HepG2 (cell line): ENCODE data around the gene GSTK1. TPM values are rescaled to one million over a fixed set of nuclear protein-coding genes. Genes with fewer than 3 reads are reported as not detected.

Experiments
- ATAC-seq: fragments of 200-7000 bp; cut with Tn5 transposase; 3 replicates; pipeline ENCODE4 v1.9.1; 2020; ENCODE audit warnings: mild to moderate bottlenecking, moderate library complexity
- BruUV-seq: library from RNA; stranded (reverse); fragments of 400-500 nt; replicated peaks from 2 replicates; lab custom pipeline; 2021; lab: Mats Ljungman, UMichigan
- CTCF ChIA-PET: fragments of 300-600 bp; formaldehyde crosslinking; extraction: SDS; loops from one replicate; lab custom pipeline; 2021; ENCODE audit warnings: low total read pairs, inconsistent platforms, low intra/inter-chr PET ratio; lab: Yijun Ruan, JAX
- POLR2A ChIA-PET: fragments of 350-600 bp; sonication (Branson Sonifier 250); formaldehyde crosslinking; loops from one replicate; lab custom pipeline; 2020; ENCODE audit warnings: antibody characterized with exemption, inconsistent platforms; lab: Yijun Ruan, JAX
- DNase-seq: peaks from one replicate; pipeline ENCODE4 v3.0.0-alpha.2; 2015; ENCODE audit warnings: low spot score
- FAIRE-seq: peaks from 3 replicates; lab custom pipeline; 2011; peaks lifted over from hg19 to GRCh38; lab: Jason Lieb, UNC
- H2AFZ ChIP-seq: one replicate; pipeline ENCODE4 v1.6.1; 2011; ENCODE audit warnings: low read length, inconsistent platforms
- H3K27ac ChIP-seq: fragments of 300-600 bp; 3 replicates; pipeline ENCODE4 v1.8.0; 2011; ENCODE audit warnings: mixed run types, mild to moderate bottlenecking, mixed read lengths, low read length, inconsistent platforms; ENCODE audit not compliant: insufficient read depth; ENCODE audit errors: extremely low read length
- H3K27me3 ChIP-seq, 2 experiments: fragments of 200-600 bp in 1 of 2; 2 replicates in 1 of 2; 3 replicates in 1 of 2; pipeline versions ENCODE4 v1.6.0 to v1.8.0; 2011; ENCODE audit warnings: low read length in 2 of 2, mild to moderate bottlenecking in 2 of 2, moderate library complexity in 2 of 2, inconsistent platforms in 1 of 2; ENCODE audit not compliant: insufficient read depth in 2 of 2, control insufficient read depth in 1 of 2
- H3K36me3 ChIP-seq, 2 experiments: fragments of 200-600 bp in 1 of 2; replicated peaks in 1 of 2; 2 replicates in 1 of 2; 3 replicates in 1 of 2; pipeline versions ENCODE4 v1.5.1 to v1.8.0; 2011; ENCODE audit warnings: low read length in 2 of 2, inconsistent platforms in 1 of 2; ENCODE audit not compliant: insufficient read depth in 2 of 2, control insufficient read depth in 1 of 2
- H3K4me1 ChIP-seq: 2 replicates; pipeline ENCODE4 v1.5.1; 2012; ENCODE audit warnings: low read length, inconsistent platforms; ENCODE audit not compliant: insufficient read depth
- H3K4me2 ChIP-seq: 2 replicates; pipeline ENCODE4 v1.6.0; 2011; ENCODE audit warnings: low read depth, low read length, inconsistent platforms
- H3K4me3 ChIP-seq, 3 experiments: fragments of 200-600 bp in 1 of 3; sonication (generic), shearing (Covaris generic) in 1 of 3; replicated peaks in 1 of 3; 2 replicates each; pipeline ENCODE4 v1.5.1; 2011 to 2016; ENCODE audit warnings: low read length in 3 of 3, inconsistent platforms in 2 of 3, low read depth in 2 of 3, mild to moderate bottlenecking in 2 of 3, control low read depth in 1 of 3, mixed read lengths in 1 of 3; ENCODE audit not compliant: insufficient read depth in 1 of 3
- H3K79me2 ChIP-seq: one replicate; pipeline ENCODE4 v1.6.1; 2011; ENCODE audit warnings: low read length, inconsistent platforms; ENCODE audit not compliant: insufficient read depth
- H3K9ac ChIP-seq: 2 replicates; pipeline ENCODE4 v1.6.0; 2011; ENCODE audit warnings: mild to moderate bottlenecking, low read depth, low read length, inconsistent platforms; ENCODE audit not compliant: insufficient read depth
- H3K9me3 ChIP-seq: 2 replicates; pipeline ENCODE4 v1.5.1; 2012; ENCODE audit warnings: mild to moderate bottlenecking, low read length
- H4K20me1 ChIP-seq: 2 replicates; pipeline ENCODE4 v1.6.0; 2011; ENCODE audit warnings: inconsistent platforms, mild to moderate bottlenecking, low read length, moderate library complexity; ENCODE audit not compliant: insufficient read depth
- DNMT3B ChIP-seq: conservative IDR thresholded peaks from 2 replicates; pipeline ENCODE4 v1.6.1; 2016; ENCODE audit warnings: missing biosample characterization, control low read depth
- MIER2 ChIP-seq: IDR thresholded peaks from 2 replicates; pipeline ENCODE4 v1.6.1; 2016; ENCODE audit warnings: missing biosample characterization, missing genetic modification reagents
- MLX ChIP-seq: IDR thresholded peaks from 2 replicates; pipeline ENCODE4 v1.6.1; 2016
- NFE2 ChIP-seq: sonication (generic); formaldehyde crosslinking; IDR thresholded peaks from 2 replicates; pipeline ENCODE4 v1.4.0; 2020; ENCODE audit warnings: missing genetic modification reagents
- SP1 ChIP-seq, 2 experiments: fragments of 450-650 bp in 1 of 2; sonication (generic) in 1 of 2; formaldehyde crosslinking in 1 of 2; IDR thresholded peaks; 2 replicates each; pipeline versions ENCODE4 v1.4.0 to v1.6.1; 2016 to 2020; ENCODE audit warnings: missing genetic modification reagents in 1 of 2
- ZNF280D ChIP-seq: sonication (generic); formaldehyde crosslinking; IDR thresholded peaks from 2 replicates; pipeline ENCODE4 v1.5.1; 2020; ENCODE audit warnings: mild to moderate bottlenecking, missing genetic modification reagents
- ZNF768 ChIP-seq: sonication (generic); formaldehyde crosslinking; IDR thresholded peaks from 2 replicates; pipeline ENCODE4 v1.4.0; 2020; ENCODE audit warnings: missing genetic modification reagents
- ZNF772 ChIP-seq: sonication (generic); formaldehyde crosslinking; IDR thresholded peaks from 2 replicates; pipeline ENCODE4 v1.5.0; 2020; ENCODE audit warnings: mild to moderate bottlenecking, missing genetic modification reagents
- WGBS: methylation state at CpG from one replicate; pipeline ENCODE4 v1.1.6; 2017; ENCODE audit warnings: low lambda C conversion rate; 5-methylcytosine and 5-hydroxymethylcytosine counted together
- in situ Hi-C: cut with HindIII; loops from 2 replicates; pipeline ENCODE4 v1.10.0; 2017; ENCODE audit warnings: low pct_unique_long_range_greater_than_20kb; ENCODE audit not compliant: extremely low pct_ligation_motif_present
- intact Hi-C: fragments of 100-400 bp; cut with micrococcal nuclease; formaldehyde crosslinking; loops from one replicate; pipeline ENCODE4 v1.10.0; 2022; ENCODE audit not compliant: unreplicated experiment
- polyA plus RNA-seq, 8 experiments: library from polyadenylated mRNA; depleted of rRNA in 3 of 8; stranded (reverse) in 7 of 8; unstranded in 1 of 8; fragments of >200 nt; fragmentation: Illumina TruSeq in 4 of 8; extraction: Trizol in 4 of 8; gene quantifications; 2 replicates each; pipeline versions ENCODE4 v1.2.1 to v1.2.3, GENCODE V29; 2011 to 2016; ENCODE audit warnings: low read depth in 4 of 8, missing spikeins in 1 of 8, mixed read lengths in 1 of 8; ENCODE audit not compliant: insufficient read depth in 1 of 8
- total RNA-seq, 5 experiments: library from RNA; depleted of rRNA; stranded (reverse); fragments of >200 nt; fragmentation: Illumina TruSeq; extraction: Trizol; gene quantifications; 2 replicates each; pipeline ENCODE4 v1.2.3, GENCODE V29; 2016; ENCODE audit warnings: low read depth in 1 of 5

GSTK1 gene
- total and polyA plus RNA-seq, 2 of the 13 experiments (the other 11 are each of a cell fraction or from before 2014, with no cell fraction given): 64.6 to 92.1 TPM

DNA sequence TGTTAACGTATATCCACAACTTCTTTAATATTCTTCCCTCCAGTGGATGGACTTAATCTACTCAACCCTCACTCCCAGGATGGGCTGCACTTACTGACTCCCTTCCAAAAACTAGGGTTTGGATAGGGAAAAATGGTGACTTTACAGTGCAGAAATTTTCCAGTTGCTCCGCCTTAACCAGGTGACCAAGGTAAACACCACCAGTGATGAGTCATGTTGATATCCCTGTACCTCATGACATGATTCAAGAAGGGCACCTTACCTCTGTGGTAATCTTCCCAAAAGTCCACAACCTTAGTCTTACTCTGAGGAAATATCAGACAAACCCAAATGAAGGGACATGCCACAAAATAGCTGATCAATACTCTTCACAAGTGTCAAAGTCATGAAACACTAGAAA, 3.5 kb upstream of the GSTK1 start (continued):
- TF ChIP-seq ZNF280D: no peak
- no peak for TF ChIP-seq MLX (CRISPR knock-in tag)
- TF ChIP-seq MIER2 (CRISPR knock-in tag): no peak
- TF ChIP-seq ZNF772: no peak
- no peak for TF ChIP-seq SP1 (IDR thresholded peaks at IDR 0.05)
- TF ChIP-seq SP1 (CRISPR knock-in tag; IDR thresholded peaks at IDR 0.05): no peak
- TF ChIP-seq, all 625 proteins: peak for 12

DNA sequence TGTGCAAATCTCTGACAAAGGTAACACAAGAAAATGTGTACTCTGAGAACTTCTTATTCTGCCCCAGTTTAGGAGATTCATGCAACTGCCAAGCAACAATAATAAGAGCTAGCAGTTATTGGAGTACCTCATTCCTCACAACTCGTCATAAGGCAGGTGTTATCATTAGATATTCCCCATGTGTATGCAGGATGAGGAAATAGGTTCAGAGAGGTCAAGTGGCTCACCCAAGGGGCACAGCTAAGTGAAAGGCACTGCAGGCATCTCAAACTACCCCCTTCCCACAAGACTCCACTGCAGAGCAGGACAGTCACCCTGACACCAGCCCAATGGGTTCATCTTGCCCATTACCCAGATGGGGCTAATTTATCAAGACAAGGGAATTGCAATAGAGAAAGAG, 1.3 kb upstream of the GSTK1 start:
- FAIRE-seq (no peak), ATAC-seq (no peak)
- Histone ChIP-seq H4K20me1 (no peaks in the 10 kb centered on the region), H3K27me3 (no peaks in the 10 kb centered on the region; a peak in 1 of 5 replicates), H2AFZ (no peak overlapping the region)
- 50% methylated on average over 1 of the region's 1 CpG for WGBS
- intact Hi-C loops: loop anchor here (2.0 kb wide), 2 partner anchors 13 to 23 kb away; partner anchors contain the start of gene TMEM139
- POLR2A ChIA-PET: interaction anchor here (1.6 to 2.4 kb wide), 3 partner anchors 11 to 21 kb away, joined by 4 to 26 read pairs (median 21); no protein-coding TSS in a partner anchor
- TF ChIP-seq ZNF768 (CRISPR knock-in tag): peak; percentile 52; the same call in 1 of the 2 replicates
- TF ChIP-seq NFE2 (CRISPR knock-in tag): no peak
- no peak for TF ChIP-seq DNMT3B
- TF ChIP-seq, all 625 proteins: peak for 1
- no peak overlapping the region for H3K4me3 ChIP-seq
- no peak for DNase-seq
- H3K9ac ChIP-seq: no peak overlapping the region
- CTCF ChIA-PET: no interaction called here
- peaks cover 12% of the 10 kb centered on the region for H3K79me2 ChIP-seq
- in situ Hi-C loops: no loop called here
- H3K9me3 ChIP-seq: no peaks in the 10 kb centered on the region
- peaks cover 0 to 2% of the 10 kb centered on the region in 2 experiments; a peak in 2 of 5 replicates for H3K36me3 ChIP-seq
- H3K4me1 ChIP-seq: peaks cover 41% of the 10 kb centered on the region
- H3K4me2 ChIP-seq: no peak overlapping the region
- BruUV-seq: no TSS peak
- no peak overlapping the region for H3K27ac ChIP-seq
